ENCODE results near the gene RTRAF. TPM values are rescaled to one million over a fixed set of nuclear protein-coding genes. Genes with fewer than 3 reads are reported as not detected.

RTRAF gene
- total and polyA plus RNA-seq, 10 of the 15 experiments (the other 5 are each of a cell fraction or from before 2014, with no cell fraction given), result 248 to 540 (median 368) TPM

DNA sequence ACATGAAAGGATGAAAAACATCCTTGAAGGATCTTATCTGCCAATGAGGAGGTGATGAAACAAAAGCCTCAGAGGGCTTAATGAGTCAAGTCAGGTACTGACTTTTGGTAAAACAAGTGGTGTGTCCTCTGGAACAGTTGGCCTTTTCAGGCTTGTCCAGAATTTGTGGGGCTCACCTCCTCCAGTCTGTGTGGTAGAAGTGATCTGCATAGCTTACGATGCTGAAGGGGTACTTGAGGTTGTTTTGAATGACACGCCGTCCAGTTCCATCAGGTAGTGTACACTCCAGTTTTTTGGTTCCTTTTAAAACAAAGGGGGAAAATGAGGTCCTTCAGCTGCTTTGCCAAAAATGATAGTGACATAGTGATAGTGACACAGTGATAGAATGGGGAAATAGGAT lies 17.0 kb downstream of the RTRAF start:
- H3K27me3 ChIP-seq (replicated peaks in 1 of 2; ENCODE audit: control insufficient read depth in 2 of 2, insufficient read depth in 2 of 2, low read length in 1 of 2), result no peaks in the 10 kb centered on the region
- ChIA-PET CTCF (interaction anchor here (1.0 to 4.3 kb wide), 4 partner anchors 10 to 90 kb away, joined by 3 to 24 read pairs (median 6); no protein-coding TSS in a partner anchor), POLR2A (no interaction called here), SMC1A (ENCODE audit: uncharacterized antibody, unreplicated experiment) (interaction anchor here (0.5 to 6.1 kb wide), 6 partner anchors 12 to 323 kb away, joined by 3 to 33 read pairs (median 3); no protein-coding TSS in a partner anchor), RAD21 (ENCODE audit: unreplicated experiment) (no interaction called here)
- H3K36me3 ChIP-seq (ENCODE audit: control insufficient read depth in 2 of 2, insufficient read depth in 2 of 2, low read length in 1 of 2), result peaks cover 19 to 56% of the 10 kb centered on the region in 2 experiments
- no peaks in the 10 kb centered on the region for H3K9me3 ChIP-seq (replicated peaks; ENCODE audit: control insufficient read depth, insufficient read depth, low read length)
- intact Hi-C loops (cut with micrococcal nuclease; ENCODE audit: unreplicated experiment) (no loop called here), in situ Hi-C loops (cut with MboI) (no loop called here)
- H3K27ac ChIP-seq (ENCODE audit: control insufficient read depth, insufficient read depth), result no peak overlapping the region
- H3K79me2 ChIP-seq (ENCODE audit: control insufficient read depth, insufficient read depth, low read length), result no peaks in the 10 kb centered on the region
- BruUV-seq (replicated peaks), result no TSS peak
- no peaks in the 10 kb centered on the region for H3K4me1 ChIP-seq (ENCODE audit: control insufficient read depth, insufficient read depth, low read length)
- no peaks in the 10 kb centered on the region; the same call in 1 of the 2 replicates for H4K20me1 ChIP-seq (ENCODE audit: control insufficient read depth, insufficient read depth)
- FAIRE-seq, result no peak
- no peak overlapping the region for H3K4me2 ChIP-seq (ENCODE audit: control insufficient read depth, insufficient read depth)
- no peak for DNase-seq (ENCODE audit: low read depth, low spot score)
- no peak overlapping the region for H3K4me3 ChIP-seq
- no peak for ATAC-seq
- no peak overlapping the region for H2AFZ ChIP-seq (ENCODE audit: control insufficient read depth, low read depth, low read length)
- WGBS (ENCODE audit: insufficient coverage, insufficient replicate concordance, low lambda C conversion rate, missing lambda C conversion rate), result 96% methylated on average over 3 of the region's 3 CpGs
- no peak overlapping the region for H3K9ac ChIP-seq (ENCODE audit: control insufficient read depth, insufficient read depth, low read length)
- TF ChIP-seq NFXL1 (IDR thresholded peaks at IDR 0.05; ENCODE audit: borderline replicate concordance), result no peak
- TF ChIP-seq, protein P1, sequence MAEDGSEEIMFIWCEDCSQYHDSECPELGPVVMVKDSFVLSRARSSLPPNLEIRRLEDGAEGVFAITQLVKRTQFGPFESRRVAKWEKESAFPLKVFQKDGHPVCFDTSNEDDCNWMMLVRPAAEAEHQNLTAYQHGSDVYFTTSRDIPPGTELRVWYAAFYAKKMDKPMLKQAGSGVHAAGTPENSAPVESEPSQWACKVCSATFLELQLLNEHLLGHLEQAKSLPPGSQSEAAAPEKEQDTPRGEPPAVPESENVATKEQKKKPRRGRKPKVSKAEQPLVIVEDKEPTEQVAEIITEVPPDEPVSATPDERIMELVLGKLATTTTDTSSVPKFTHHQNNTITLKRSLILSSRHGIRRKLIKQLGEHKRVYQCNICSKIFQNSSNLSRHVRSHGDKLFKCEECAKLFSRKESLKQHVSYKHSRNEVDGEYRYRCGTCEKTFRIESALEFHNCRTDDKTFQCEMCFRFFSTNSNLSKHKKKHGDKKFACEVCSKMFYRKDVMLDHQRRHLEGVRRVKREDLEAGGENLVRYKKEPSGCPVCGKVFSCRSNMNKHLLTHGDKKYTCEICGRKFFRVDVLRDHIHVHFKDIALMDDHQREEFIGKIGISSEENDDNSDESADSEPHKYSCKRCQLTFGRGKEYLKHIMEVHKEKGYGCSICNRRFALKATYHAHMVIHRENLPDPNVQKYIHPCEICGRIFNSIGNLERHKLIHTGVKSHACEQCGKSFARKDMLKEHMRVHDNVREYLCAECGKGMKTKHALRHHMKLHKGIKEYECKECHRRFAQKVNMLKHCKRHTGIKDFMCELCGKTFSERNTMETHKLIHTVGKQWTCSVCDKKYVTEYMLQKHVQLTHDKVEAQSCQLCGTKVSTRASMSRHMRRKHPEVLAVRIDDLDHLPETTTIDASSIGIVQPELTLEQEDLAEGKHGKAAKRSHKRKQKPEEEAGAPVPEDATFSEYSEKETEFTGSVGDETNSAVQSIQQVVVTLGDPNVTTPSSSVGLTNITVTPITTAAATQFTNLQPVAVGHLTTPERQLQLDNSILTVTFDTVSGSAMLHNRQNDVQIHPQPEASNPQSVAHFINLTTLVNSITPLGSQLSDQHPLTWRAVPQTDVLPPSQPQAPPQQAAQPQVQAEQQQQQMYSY (CRISPR knock-in tag; IDR thresholded peaks at IDR 0.05), result no peak
- no peak for TF ChIP-seq BRCA1 (IDR thresholded peaks at IDR 0.05; ENCODE audit: low read depth, low read length)
- no peak for TF ChIP-seq MTA2 (IDR thresholded peaks at IDR 0.05; ENCODE audit: low read depth)
- no peak for TF ChIP-seq EGR1 (IDR thresholded peaks at IDR 0.05; ENCODE audit: borderline replicate concordance in 1 of 2, low read depth in 2 of 2, low read length in 2 of 2)
- TF ChIP-seq RBBP5 (conservative IDR thresholded peaks at IDR 0.05), result no peak
- TF ChIP-seq, protein P2, sequence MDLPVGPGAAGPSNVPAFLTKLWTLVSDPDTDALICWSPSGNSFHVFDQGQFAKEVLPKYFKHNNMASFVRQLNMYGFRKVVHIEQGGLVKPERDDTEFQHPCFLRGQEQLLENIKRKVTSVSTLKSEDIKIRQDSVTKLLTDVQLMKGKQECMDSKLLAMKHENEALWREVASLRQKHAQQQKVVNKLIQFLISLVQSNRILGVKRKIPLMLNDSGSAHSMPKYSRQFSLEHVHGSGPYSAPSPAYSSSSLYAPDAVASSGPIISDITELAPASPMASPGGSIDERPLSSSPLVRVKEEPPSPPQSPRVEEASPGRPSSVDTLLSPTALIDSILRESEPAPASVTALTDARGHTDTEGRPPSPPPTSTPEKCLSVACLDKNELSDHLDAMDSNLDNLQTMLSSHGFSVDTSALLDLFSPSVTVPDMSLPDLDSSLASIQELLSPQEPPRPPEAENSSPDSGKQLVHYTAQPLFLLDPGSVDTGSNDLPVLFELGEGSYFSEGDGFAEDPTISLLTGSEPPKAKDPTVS (IDR thresholded peaks at IDR 0.05; ENCODE audit: low read depth, low read length), result no peak
- TF ChIP-seq ZNF622 (IDR thresholded peaks at IDR 0.05), result no peak
- TF ChIP-seq EED (IDR thresholded peaks at IDR 0.05; ENCODE audit: low read depth), result no peak
- TF ChIP-seq SP1 (IDR thresholded peaks at IDR 0.05; ENCODE audit: low read depth, low read length), result no peak
- no peak for TF ChIP-seq NBN (IDR thresholded peaks at IDR 0.05)
- no peak for TF ChIP-seq BMI1 (IDR thresholded peaks at IDR 0.05; ENCODE audit: borderline replicate concordance)
- TF ChIP-seq IRF4 (IDR thresholded peaks at IDR 0.05; ENCODE audit: low read depth, low read length), result no peak
- TF ChIP-seq ZNF384 (IDR thresholded peaks at IDR 0.05; ENCODE audit: borderline replicate concordance, low read depth, low read length), result no peak
- TF ChIP-seq BHLHE40 (IDR thresholded peaks at IDR 0.05; ENCODE audit: borderline replicate concordance in 1 of 2, low read depth in 2 of 2, low read length in 1 of 2), result no peak
- no peak for TF ChIP-seq ZSCAN29 (IDR thresholded peaks at IDR 0.05)
- no peak for TF ChIP-seq BCL3 (IDR thresholded peaks at IDR 0.05; ENCODE audit: borderline replicate concordance, insufficient read depth, low read depth, low read length, poor library complexity, severe bottlenecking)
- no peak for TF ChIP-seq JUND (IDR thresholded peaks at IDR 0.05; ENCODE audit: low read depth, low read length)
